Central memory CD8-positive, alpha-beta T cell (primary cell): ENCODE results near the gene CBLC.

Experiments used
- ATAC-seq: fragments of 150-1000 bp; cut with Tn5 transposase; replicated peaks from 2 replicates; pipeline ENCODE4 v1.10.0; 2022; ENCODE audit warnings: mild to moderate bottlenecking, moderate FRiP score, moderate number of reproducible peaks; ENCODE audit not compliant: poor library complexity, severe bottlenecking; ENCODE audit errors: extremely low read depth
- DNase-seq, 2 donors: peaks; one replicate each; pipeline ENCODE4 v3.0.0; 2021; ENCODE audit warnings: low spot score in 2 of 2
- H3K27ac Mint-ChIP-seq: one replicate; pipeline ENCODE4 v1.8.0; 2022; ENCODE audit warnings: low read depth, mild to moderate bottlenecking, moderate library complexity, mixed read lengths
- H3K27me3 Mint-ChIP-seq: one replicate; pipeline ENCODE4 v1.8.0; 2022; ENCODE audit warnings: mixed read lengths
- H3K36me3 Mint-ChIP-seq: one replicate; pipeline ENCODE4 v1.8.0; 2022; ENCODE audit warnings: mild to moderate bottlenecking, moderate library complexity, mixed read lengths; ENCODE audit not compliant: insufficient read depth
- H3K4me1 Mint-ChIP-seq: one replicate; pipeline ENCODE4 v1.8.0; 2022; ENCODE audit warnings: mixed read lengths
- H3K4me3 Mint-ChIP-seq: one replicate; pipeline ENCODE4 v1.8.0; 2022; ENCODE audit warnings: mild to moderate bottlenecking, moderate library complexity, mixed read lengths
- H3K9me3 Mint-ChIP-seq: one replicate; pipeline ENCODE4 v1.8.0; 2022; ENCODE audit warnings: mixed read lengths

The CBLC gene

DNA sequence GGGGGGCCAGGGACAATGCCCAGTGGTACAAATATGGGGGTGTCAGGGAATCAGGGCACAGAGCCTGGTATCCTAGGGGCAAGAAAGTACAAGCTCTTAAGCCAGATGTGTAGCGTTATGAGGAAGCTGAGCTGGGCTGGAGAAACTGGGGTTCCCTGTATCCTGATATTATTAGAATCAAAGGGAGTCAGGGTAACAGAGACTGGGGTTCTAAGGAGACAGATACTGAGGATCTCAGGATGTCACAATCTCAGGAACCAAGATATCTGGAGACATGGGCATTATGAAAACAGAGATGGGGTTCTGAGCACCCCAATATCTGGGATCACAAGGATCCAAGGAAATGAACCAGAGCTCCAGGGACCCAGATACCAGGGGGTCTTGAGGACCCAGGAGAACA, 28.4 kb upstream of the CBLC start:
- no peak for ATAC-seq
- H3K27ac Mint-ChIP-seq, result peak overlapping the region; percentile 93
- H3K27me3 Mint-ChIP-seq, result no peaks in the 10 kb centered on the region
- H3K9me3 Mint-ChIP-seq, result no peaks in the 10 kb centered on the region
- DNase-seq, result no peak
- peaks cover 37% of the 10 kb centered on the region for H3K36me3 Mint-ChIP-seq
- peaks cover 72% of the 10 kb centered on the region for H3K4me1 Mint-ChIP-seq
- peak overlapping the region; percentile 85 for H3K4me3 Mint-ChIP-seq

DNA sequence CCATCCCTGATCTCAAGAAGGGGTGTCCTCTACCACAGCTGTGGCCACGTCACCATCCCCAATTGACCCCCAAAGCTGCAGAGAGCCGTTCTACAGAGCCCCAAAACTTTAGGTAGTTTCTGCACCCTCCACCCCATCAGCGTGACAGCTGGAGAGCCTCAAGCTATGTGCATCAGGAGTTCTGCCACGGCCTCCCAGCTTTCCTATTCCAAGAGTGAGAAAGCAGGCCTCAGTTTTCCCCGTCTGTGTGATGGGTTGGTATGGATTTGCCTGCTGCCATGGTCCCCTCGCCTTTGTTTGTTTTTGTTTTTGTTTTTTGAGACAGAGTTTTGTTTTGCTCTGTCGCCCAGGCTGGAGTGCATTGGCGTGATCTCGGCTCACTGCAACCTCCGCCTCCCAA, 27.7 kb upstream of the CBLC start:
- Mint-ChIP-seq H3K27me3 (no peaks in the 10 kb centered on the region), H3K27ac (peak overlapping the region; percentile 93), H3K4me1 (peaks cover 79% of the 10 kb centered on the region), H3K36me3 (peaks cover 37% of the 10 kb centered on the region), H3K9me3 (no peaks in the 10 kb centered on the region), H3K4me3 (peak overlapping the region; percentile 85)
- DNase-seq (no peak), ATAC-seq (no peak)

DNA sequence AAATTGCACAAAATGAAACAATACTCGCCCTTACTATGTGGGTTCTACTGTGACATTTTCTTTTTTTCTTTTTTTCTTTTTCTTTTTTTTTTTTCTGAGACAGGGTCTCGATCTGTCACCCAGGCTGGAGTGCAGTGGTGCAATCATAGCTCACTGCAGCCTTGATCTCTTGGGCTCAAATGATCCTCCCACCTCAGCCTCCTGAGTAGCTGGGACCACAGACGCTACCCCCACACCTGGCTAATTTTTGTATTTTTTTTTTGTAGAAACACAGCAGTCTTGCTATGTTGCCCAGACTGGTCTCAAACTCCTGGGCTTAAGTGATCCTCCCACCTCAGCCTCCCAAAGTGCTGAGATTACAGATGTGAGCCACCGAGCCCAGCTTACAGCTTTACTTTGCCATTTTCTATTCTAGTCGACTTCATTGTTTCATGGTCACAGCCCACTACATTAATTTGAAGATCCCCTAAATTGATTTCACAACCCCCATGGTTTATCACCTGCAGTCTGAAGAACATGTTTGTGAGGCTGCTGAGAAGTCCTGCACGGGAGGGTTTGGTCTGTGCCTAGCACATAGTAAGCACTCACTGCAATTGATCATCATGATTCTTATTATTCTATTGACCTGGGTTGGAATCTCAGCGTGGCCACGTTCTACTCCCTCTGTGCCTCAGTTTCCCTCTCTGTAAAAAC, 25.4 kb upstream of the CBLC start:
- Mint-ChIP-seq H3K36me3 (peaks cover 40% of the 10 kb centered on the region), H3K27me3 (no peaks in the 10 kb centered on the region), H3K4me3 (peak overlapping the region; percentile 88), H3K9me3 (no peaks in the 10 kb centered on the region), H3K4me1 (peaks cover 74% of the 10 kb centered on the region), H3K27ac (peak overlapping the region; percentile 93)
- ATAC-seq, result no peak
- no peak for DNase-seq

- H3K27me3 Mint-ChIP-seq, result no peaks in the 10 kb centered on the region
- ATAC-seq, result peak; percentile 80
- no peaks in the 10 kb centered on the region for H3K9me3 Mint-ChIP-seq
Observed at GRCh38 chr19:44752816-44753625, 24.7 kb upstream of the CBLC start.

GRCh38 chr19:44753626-44753931, 24.1 kb upstream of the CBLC start:
- no peak for ATAC-seq
- DNase-seq, result no peak
- Mint-ChIP-seq H3K27ac (peak overlapping the region; percentile 93), H3K27me3 (no peaks in the 10 kb centered on the region), H3K9me3 (no peaks in the 10 kb centered on the region), H3K4me1 (peaks cover 63% of the 10 kb centered on the region), H3K4me3 (peak overlapping the region; percentile 88), H3K36me3 (peaks cover 46% of the 10 kb centered on the region)

More at GRCh38 chr19:44752816-44753625, 24.7 kb upstream of the CBLC start:
- peak overlapping the region; percentile 93 for H3K27ac Mint-ChIP-seq
- H3K36me3 Mint-ChIP-seq, result peaks cover 45% of the 10 kb centered on the region
- H3K4me3 Mint-ChIP-seq, result peak overlapping the region; percentile 88
- DNase-seq, result peak; percentile 88 to 96
- peaks cover 66% of the 10 kb centered on the region for H3K4me1 Mint-ChIP-seq

GRCh38 chr19:44753932-44754749, 23.5 kb upstream of the CBLC start:
- H3K27ac Mint-ChIP-seq, result peak overlapping the region; percentile 93
- H3K36me3 Mint-ChIP-seq, result peaks cover 45% of the 10 kb centered on the region
- peaks cover 60% of the 10 kb centered on the region for H3K4me1 Mint-ChIP-seq
- no peaks in the 10 kb centered on the region for H3K9me3 Mint-ChIP-seq
- peak; percentile 21 to 29 for DNase-seq
- peak overlapping the region; percentile 88 for H3K4me3 Mint-ChIP-seq
- ATAC-seq, result peak; percentile 21
- H3K27me3 Mint-ChIP-seq, result no peaks in the 10 kb centered on the region

- Mint-ChIP-seq H3K27me3 (no peaks in the 10 kb centered on the region), H3K4me1 (peaks cover 56% of the 10 kb centered on the region), H3K4me3 (peak overlapping the region; percentile 88), H3K36me3 (peaks cover 42% of the 10 kb centered on the region), H3K9me3 (no peaks in the 10 kb centered on the region), H3K27ac (peak overlapping the region; percentile 93)
- ATAC-seq (no peak), DNase-seq (no peak)
Observed at GRCh38 chr19:44754750-44755080, 23.0 kb upstream of the CBLC start.

DNA sequence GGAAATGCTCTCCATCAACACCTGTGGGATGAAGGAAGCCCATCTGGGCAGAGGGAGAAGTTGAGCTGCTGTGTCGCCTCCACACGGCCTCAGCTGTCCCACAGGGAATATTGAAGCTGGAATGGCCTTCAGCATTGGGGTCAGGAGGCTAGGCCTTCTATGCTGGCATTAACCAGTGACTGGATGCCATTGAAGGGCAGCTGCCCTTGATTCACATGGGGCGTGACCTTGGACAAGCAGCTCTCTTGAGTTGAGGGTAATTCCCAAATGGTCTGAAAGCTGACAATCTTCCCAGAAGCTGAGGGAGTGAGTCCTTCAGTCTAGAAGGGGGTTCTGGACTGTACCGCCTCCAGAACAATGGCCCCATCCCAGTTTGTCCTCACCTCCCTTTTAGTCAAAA, 22.5 kb upstream of the CBLC start:
- no peaks in the 10 kb centered on the region for H3K9me3 Mint-ChIP-seq
- H3K27me3 Mint-ChIP-seq, result no peaks in the 10 kb centered on the region
- H3K27ac Mint-ChIP-seq, result peak overlapping the region; percentile 93
- peak overlapping the region; percentile 88 for H3K4me3 Mint-ChIP-seq
- DNase-seq (no peak), ATAC-seq (no peak)
- peaks cover 56% of the 10 kb centered on the region for H3K4me1 Mint-ChIP-seq
- H3K36me3 Mint-ChIP-seq, result peaks cover 43% of the 10 kb centered on the region

- no peaks in the 10 kb centered on the region for H3K9me3 Mint-ChIP-seq
- no peaks in the 10 kb centered on the region for H3K27me3 Mint-ChIP-seq
- no peak for DNase-seq
- peaks cover 48% of the 10 kb centered on the region for H3K36me3 Mint-ChIP-seq
- H3K27ac Mint-ChIP-seq, result peak overlapping the region; percentile 93
- no peak overlapping the region for H3K4me3 Mint-ChIP-seq
- peaks cover 55% of the 10 kb centered on the region for H3K4me1 Mint-ChIP-seq
- no peak for ATAC-seq
Observed at GRCh38 chr19:44756089-44756562, 21.6 kb upstream of the CBLC start.

- Mint-ChIP-seq H3K4me3 (no peak overlapping the region), H3K9me3 (no peaks in the 10 kb centered on the region), H3K4me1 (peaks cover 44% of the 10 kb centered on the region), H3K27ac (peak overlapping the region; percentile 83), H3K36me3 (peaks cover 44% of the 10 kb centered on the region), H3K27me3 (no peaks in the 10 kb centered on the region)
- DNase-seq (no peak), ATAC-seq (no peak)
Observed at GRCh38 chr19:44757057-44757734, 20.5 kb upstream of the CBLC start.

GRCh38 chr19:44757735-44758505, 19.8 kb upstream of the CBLC start:
- peak overlapping the region; percentile 83 for H3K27ac Mint-ChIP-seq
- peaks cover 37% of the 10 kb centered on the region for H3K4me1 Mint-ChIP-seq
- no peak for DNase-seq
- no peaks in the 10 kb centered on the region for H3K27me3 Mint-ChIP-seq
- H3K36me3 Mint-ChIP-seq, result peaks cover 41% of the 10 kb centered on the region
- no peak overlapping the region for H3K4me3 Mint-ChIP-seq
- H3K9me3 Mint-ChIP-seq, result no peaks in the 10 kb centered on the region
- no peak for ATAC-seq
